Measurements from ENCODE around the gene TLCD5. TPM values are rescaled to one million over a fixed set of nuclear protein-coding genes. Genes with fewer than 3 reads are reported as not detected.

TLCD5 gene
- total RNA-seq, 1 experiment from 2014 or later = 8.3 TPM

GRCh38 chr11:120280600-120281051 lies 44.5 kb upstream of the TLCD5 start (continued):
- TF ChIP-seq TP53 (CRISPR knock-in tag; IDR thresholded peaks at IDR 0.05) = no peak
- TF ChIP-seq RELA (CRISPR knock-in tag; IDR thresholded peaks at IDR 0.05; ENCODE audit: borderline replicate concordance) = no peak
- no peak for TF ChIP-seq ZNF138 (CRISPR knock-in tag; conservative IDR thresholded peaks at IDR 0.05)

GRCh38 chr11:120281143-120281795 lies 43.8 kb upstream of the TLCD5 start:
- POLR2A ChIA-PET = no interaction called here
- Mint-ChIP-seq H3K27ac (no peak overlapping the region), H3K27me3 (ENCODE audit: low read depth) (no peaks in the 10 kb centered on the region), H3K36me3 (no peaks in the 10 kb centered on the region), H3K4me3 (no peak overlapping the region), H3K9me3 (no peaks in the 10 kb centered on the region), H3K4me1 (peaks cover 12% of the 10 kb centered on the region)
- ATAC-seq = no peak; the same call in 1 of the 2 replicates
- CTCF ChIA-PET = interaction anchor here (3.3 kb wide), 1 partner anchor 22 kb away, joined by 10 read pairs; no protein-coding TSS in a partner anchor
- DNase-seq (ENCODE audit: low spot score) = no peak
- no peak for TF ChIP-seq ARID4B (CRISPR knock-in tag; IDR thresholded peaks at IDR 0.05; ENCODE audit: borderline replicate concordance)
- TF ChIP-seq NR3C1 (CRISPR knock-in tag; conservative IDR thresholded peaks at IDR 0.05; ENCODE audit: low read depth) = no peak
- TF ChIP-seq PRDM15 (CRISPR knock-in tag; IDR thresholded peaks at IDR 0.05) = no peak
- TF ChIP-seq CBFB (CRISPR knock-in tag; IDR thresholded peaks at IDR 0.05; ENCODE audit: low read depth) = no peak
- TF ChIP-seq GABPB1 (CRISPR knock-in tag; IDR thresholded peaks at IDR 0.05) = no peak
- TF ChIP-seq FOXJ3 (CRISPR knock-in tag; IDR thresholded peaks at IDR 0.05; ENCODE audit: borderline replicate concordance) = no peak
- no peak for TF ChIP-seq CDX4 (CRISPR knock-in tag; IDR thresholded peaks at IDR 0.05; ENCODE audit: borderline replicate concordance)
- TF ChIP-seq E2F4 (CRISPR knock-in tag; IDR thresholded peaks at IDR 0.05; ENCODE audit: borderline replicate concordance, low read depth) = no peak
- no peak for TF ChIP-seq NR1H2 (CRISPR knock-in tag; IDR thresholded peaks at IDR 0.05)
- TF ChIP-seq ZNF121 (CRISPR knock-in tag; IDR thresholded peaks at IDR 0.05) = no peak
- no peak for TF ChIP-seq ATF3 (CRISPR knock-in tag; conservative IDR thresholded peaks at IDR 0.05)
- no peak for TF ChIP-seq ZNF219 (CRISPR knock-in tag; IDR thresholded peaks at IDR 0.05; ENCODE audit: borderline replicate concordance)
- no peak for TF ChIP-seq RELA (CRISPR knock-in tag; IDR thresholded peaks at IDR 0.05; ENCODE audit: borderline replicate concordance)
- TF ChIP-seq SP1 (CRISPR knock-in tag; conservative IDR thresholded peaks at IDR 0.05) = no peak
- no peak for TF ChIP-seq USF1 (CRISPR knock-in tag; IDR thresholded peaks at IDR 0.05)
- no peak for TF ChIP-seq TEAD1 (CRISPR knock-in tag; IDR thresholded peaks at IDR 0.05)
- TF ChIP-seq SOX15 (CRISPR knock-in tag; IDR thresholded peaks at IDR 0.05) = no peak
- TF ChIP-seq STAT6 (CRISPR knock-in tag; conservative IDR thresholded peaks at IDR 0.05; ENCODE audit: low read depth) = no peak

Data from WTC11 (cell line).